Activated naive CD4-positive, alpha-beta T cell treated with anti-CD3 and anti-CD28 coated beads, Interleukin-2, amount 10 ng/mL, durations not matched to agents 7 days and 5 days (primary cell): ENCODE measurements around the gene HK2.
A peak's percentile ranks its signal among the peaks of the same experiment; 100 is the strongest.
"Not testable (repeated sequence)": the region's sequence is repeated elsewhere in the genome, so short reads cannot be mapped to it uniquely, and the experiment has no call there.

Source experiments
- CTCF ChIA-PET: fragments of 350-600 bp; sonication (Branson Sonifier 250); formaldehyde crosslinking; loops from one replicate; lab custom pipeline; 2021; ENCODE audit warnings: antibody characterized with exemption; lab: Charles Lee
- DNase-seq: peaks from one replicate; pipeline ENCODE4 v3.0.0-alpha.2; 2020
- H3K27ac Mint-ChIP-seq: one replicate; pipeline ENCODE4 v1.8.0; 2021; ENCODE audit warnings: mild to moderate bottlenecking, moderate library complexity, mixed read lengths
- H3K27me3 Mint-ChIP-seq: one replicate; pipeline ENCODE4 v1.8.0; 2021; ENCODE audit warnings: mild to moderate bottlenecking, mixed read lengths
- H3K36me3 Mint-ChIP-seq: one replicate; pipeline ENCODE4 v1.8.0; 2021; ENCODE audit warnings: mixed read lengths
- H3K4me1 Mint-ChIP-seq: one replicate; pipeline ENCODE4 v1.8.0; 2021; ENCODE audit warnings: mixed read lengths
- H3K4me3 Mint-ChIP-seq: one replicate; pipeline ENCODE4 v1.8.0; 2021; ENCODE audit warnings: mild to moderate bottlenecking, moderate library complexity, mixed read lengths
- H3K9me3 Mint-ChIP-seq: one replicate; pipeline ENCODE4 v1.8.0; 2021; ENCODE audit warnings: mixed read lengths

The HK2 gene

GRCh38 chr2:74822771-74823566 lies 11.0 kb upstream of the HK2 start:
- Mint-ChIP-seq H3K36me3 (no peaks in the 10 kb centered on the region), H3K27ac (no peak overlapping the region), H3K4me1 (peaks cover 5% of the 10 kb centered on the region), H3K27me3 (peaks cover 28% of the 10 kb centered on the region), H3K9me3 (no peaks in the 10 kb centered on the region), H3K4me3 (no peak overlapping the region)
- CTCF ChIA-PET = no interaction called here
- DNase-seq = no peak

GRCh38 chr2:74824679-74825078 lies 9.2 kb upstream of the HK2 start:
- Mint-ChIP-seq H3K9me3 (no peaks in the 10 kb centered on the region), H3K36me3 (no peaks in the 10 kb centered on the region), H3K27ac (no peak overlapping the region), H3K4me1 (peaks cover 2% of the 10 kb centered on the region), H3K4me3 (no peak overlapping the region), H3K27me3 (peaks cover 30% of the 10 kb centered on the region)
- CTCF ChIA-PET = no interaction called here
- no peak for DNase-seq

DNA sequence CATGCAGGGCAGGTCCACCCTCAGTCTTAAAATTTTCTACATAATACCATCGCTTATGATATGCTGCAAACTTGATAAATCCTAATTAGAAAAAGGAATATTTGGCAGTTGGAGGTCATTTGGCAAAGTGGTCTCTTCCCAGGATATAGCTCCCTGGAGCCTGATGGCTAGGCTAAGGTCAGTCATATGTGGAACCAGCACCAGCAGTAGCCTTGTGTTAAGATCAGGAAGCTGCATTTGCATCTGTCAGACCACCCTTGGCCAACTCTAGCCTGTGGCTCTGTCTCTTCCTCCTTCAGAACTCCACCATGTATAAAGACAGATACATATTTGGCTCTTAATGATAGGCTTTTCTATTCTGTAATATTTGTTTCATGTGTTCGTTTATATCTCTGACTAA lies 5.4 kb upstream of the HK2 start:
- Mint-ChIP-seq H3K4me3 (no peak overlapping the region), H3K9me3 (no peaks in the 10 kb centered on the region), H3K36me3 (no peaks in the 10 kb centered on the region), H3K27ac (no peak overlapping the region), H3K4me1 (peaks cover 20% of the 10 kb centered on the region), H3K27me3 (peaks cover 19% of the 10 kb centered on the region)
- CTCF ChIA-PET = no interaction called here
- no peak for DNase-seq

DNA sequence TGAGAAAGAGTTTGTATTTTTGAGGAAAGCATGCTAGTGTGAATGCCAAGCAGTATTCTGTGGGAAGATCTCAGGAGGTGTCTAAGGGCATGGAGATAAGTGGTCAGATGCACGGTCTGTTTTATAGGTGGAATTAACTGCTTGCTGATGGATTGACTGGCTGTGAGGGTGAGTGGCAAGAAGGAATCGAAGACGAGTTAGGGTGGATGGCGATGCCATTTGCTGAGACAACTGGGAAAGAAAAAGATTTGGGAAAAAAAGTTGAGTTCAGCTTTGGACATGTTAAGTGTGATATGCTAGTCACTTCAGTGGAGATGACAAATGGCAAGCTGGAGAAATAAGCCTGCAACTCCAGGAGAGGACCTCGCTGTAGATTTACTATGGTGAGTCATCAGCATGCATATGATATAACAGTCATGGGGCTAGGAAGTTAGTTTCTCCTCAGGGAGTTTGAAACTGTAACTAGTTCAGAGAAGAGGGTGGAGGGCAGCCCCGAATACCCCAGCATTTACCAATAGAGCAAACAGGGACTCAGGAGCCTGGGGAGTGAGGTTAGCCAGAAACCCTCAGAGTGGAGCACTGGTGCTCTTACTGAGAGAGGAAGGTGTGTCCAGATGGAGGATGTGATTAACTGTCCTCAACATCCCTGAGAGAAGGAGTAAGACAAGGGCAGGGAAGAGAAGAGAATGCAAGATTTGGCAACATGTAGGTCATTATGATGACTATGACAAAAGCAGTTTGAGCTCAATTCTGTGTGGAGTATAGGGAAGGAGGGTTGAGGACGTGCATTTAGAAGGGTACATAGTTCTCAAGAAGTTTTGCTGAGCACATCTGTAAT lies 2.0 kb upstream of the HK2 start:
- H3K27me3 Mint-ChIP-seq = peaks cover 4% of the 10 kb centered on the region
- no peak overlapping the region for H3K27ac Mint-ChIP-seq
- H3K4me1 Mint-ChIP-seq = peaks cover 37% of the 10 kb centered on the region
- H3K4me3 Mint-ChIP-seq = no peak overlapping the region
- CTCF ChIA-PET = interaction anchor here (0.6 kb wide), 1 partner anchor 69 kb away, joined by 3 read pairs; no protein-coding TSS in a partner anchor
- no peaks in the 10 kb centered on the region for H3K9me3 Mint-ChIP-seq
- DNase-seq = no peak
- H3K36me3 Mint-ChIP-seq = peaks cover 17% of the 10 kb centered on the region

DNA sequence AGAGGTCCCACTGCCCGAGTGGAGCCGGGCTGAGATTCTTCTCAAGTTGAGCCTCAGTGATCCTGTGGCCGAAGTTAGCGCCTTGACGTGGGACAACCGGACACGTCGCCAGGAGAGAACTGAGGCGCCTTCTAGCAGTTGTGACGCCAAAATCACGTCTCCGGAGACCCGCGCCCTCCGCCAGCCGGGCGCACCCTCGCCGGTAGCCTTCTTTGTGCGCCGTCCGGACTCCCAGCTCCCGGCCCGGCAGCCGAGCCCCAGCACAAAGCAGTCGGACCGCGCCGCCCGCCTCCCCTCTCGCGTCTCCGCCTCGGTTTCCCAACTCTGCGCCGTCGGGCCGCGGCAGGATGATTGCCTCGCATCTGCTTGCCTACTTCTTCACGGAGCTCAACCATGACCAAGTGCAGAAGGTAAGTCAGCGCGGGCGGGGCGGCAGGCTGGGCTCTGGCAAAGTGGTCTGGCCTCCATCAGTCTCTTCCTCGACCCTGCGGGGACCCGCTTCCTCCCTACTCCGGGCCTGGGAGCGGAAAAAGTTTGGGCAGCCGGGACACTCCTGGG lies 386 bp downstream of the HK2 start:
- peaks cover 33% of the 10 kb centered on the region for H3K36me3 Mint-ChIP-seq
- H3K27ac Mint-ChIP-seq = peak overlapping the region; percentile 94
- DNase-seq = peak; percentile 57

DNA sequence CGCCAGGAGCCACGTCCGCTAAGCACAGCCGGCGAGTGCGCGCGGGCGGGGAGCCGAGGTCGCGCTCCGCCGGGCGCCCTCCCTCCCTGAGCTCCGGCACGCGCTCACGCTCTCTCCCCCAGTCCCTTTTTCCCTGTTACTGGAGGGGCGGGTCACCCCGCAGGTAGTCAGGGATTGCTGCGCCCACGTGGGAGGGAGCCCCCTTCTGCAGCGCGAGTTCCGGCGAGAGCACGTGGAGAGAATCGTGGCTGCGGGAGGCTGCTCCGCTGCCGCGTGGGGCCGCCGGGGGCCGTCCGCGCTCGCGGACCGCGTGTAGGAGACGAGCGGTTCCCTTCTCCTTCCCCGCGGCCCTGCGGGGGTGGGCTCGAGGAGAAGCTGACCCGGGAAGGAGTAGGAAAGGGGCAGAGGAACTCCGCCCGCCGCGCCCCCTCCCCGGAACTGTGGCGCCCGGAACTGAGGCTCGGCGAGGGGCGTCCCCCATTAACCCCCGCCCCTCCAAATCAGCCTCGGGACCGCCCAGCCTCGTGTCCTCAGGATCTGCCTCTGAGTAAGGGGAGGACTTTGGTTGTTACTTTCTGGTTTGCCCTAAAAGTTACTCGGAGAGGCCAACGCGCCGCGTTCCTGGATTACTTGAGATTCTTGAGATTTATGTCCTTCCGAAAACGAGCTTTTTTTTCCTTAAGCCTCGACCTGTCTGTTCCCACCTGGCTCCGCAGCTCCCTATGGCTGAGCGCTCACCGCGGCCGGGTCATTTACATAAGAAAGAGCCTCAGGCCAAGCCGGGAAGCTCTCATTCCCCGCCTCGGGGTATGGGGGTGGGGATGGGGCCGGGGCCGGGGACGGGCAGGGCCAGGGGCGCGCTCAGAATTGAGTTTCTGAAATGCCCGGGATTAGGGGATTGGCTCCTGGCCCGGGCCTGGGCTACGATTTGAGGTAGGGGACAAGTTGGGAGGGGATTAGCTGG lies 1.1 kb downstream of the HK2 start:
- Mint-ChIP-seq H3K27me3 (no peaks in the 10 kb centered on the region), H3K4me1 (peaks cover 63% of the 10 kb centered on the region), H3K36me3 (peaks cover 35% of the 10 kb centered on the region), H3K9me3 (no peaks in the 10 kb centered on the region), H3K27ac (peak overlapping the region; percentile 94), H3K4me3 (peak overlapping the region; percentile 95)
- peak; percentile 85 for DNase-seq
- CTCF ChIA-PET = interaction anchor here (0.6 to 4.8 kb wide), 8 partner anchors 14 to 151 kb away, joined by 3 to 52 read pairs (median 4); no protein-coding TSS in a partner anchor

More for the DNA sequence above, 386 bp downstream of the HK2 start:
- Mint-ChIP-seq H3K4me3 (peak overlapping the region; percentile 95), H3K4me1 (peaks cover 59% of the 10 kb centered on the region)
- H3K27me3 Mint-ChIP-seq, H3K9me3 Mint-ChIP-seq: not testable (repeated sequence)
- CTCF ChIA-PET = interaction anchor here (1.1 to 4.8 kb wide), 3 partner anchors 28 to 42 kb away, joined by 3 to 49 read pairs (median 3); no protein-coding TSS in a partner anchor

DNA sequence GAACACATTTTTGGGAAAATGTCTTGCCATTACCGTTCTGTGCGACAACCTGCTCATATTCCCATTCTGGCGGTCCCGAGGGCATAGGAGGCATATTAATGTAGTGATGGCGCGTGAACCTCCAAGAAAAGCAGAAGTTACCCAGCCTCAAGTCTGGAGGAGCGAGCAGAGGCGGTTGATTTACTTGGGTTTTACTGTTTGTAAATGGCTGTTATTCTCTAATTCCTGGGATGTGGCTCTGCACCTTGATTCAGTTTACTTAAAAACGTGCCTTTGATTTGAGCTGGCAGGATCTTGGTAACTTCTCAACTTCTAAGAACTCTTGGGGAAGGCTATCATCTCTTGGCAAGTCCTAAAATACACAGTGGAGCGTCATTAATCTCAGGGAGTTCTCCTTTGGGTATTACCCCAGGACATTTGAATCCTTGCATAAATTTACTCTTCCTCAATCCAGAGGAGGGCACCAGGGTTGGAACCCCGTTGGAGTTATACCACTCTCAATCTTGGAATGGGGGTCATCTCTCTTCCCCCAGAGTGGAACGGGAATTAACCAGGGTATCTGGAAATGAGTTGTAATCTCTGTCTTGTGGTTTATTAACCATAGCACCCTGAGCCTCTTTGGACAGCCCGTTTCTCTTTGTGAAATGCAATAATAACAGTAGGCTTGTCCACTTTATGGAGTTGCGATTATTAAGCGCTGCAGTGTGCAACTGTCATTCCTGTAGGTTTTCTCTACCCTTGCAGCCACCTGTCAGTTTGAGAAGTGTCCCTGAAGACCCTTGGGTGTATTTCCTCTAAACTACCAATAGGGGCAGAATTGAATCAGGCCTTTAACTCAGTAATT lies 2.1 kb downstream of the HK2 start:
- Mint-ChIP-seq H3K27me3 (no peaks in the 10 kb centered on the region), H3K27ac (peak overlapping the region; percentile 87), H3K4me1 (peaks cover 71% of the 10 kb centered on the region), H3K36me3 (peaks cover 41% of the 10 kb centered on the region), H3K9me3 (no peaks in the 10 kb centered on the region), H3K4me3 (peak overlapping the region; percentile 95)
- DNase-seq = peak; percentile 22
- CTCF ChIA-PET = interaction anchor here (0.6 to 4.8 kb wide), 15 partner anchors 13 to 214 kb away, joined by 3 to 52 read pairs (median 4); no protein-coding TSS in a partner anchor

DNA sequence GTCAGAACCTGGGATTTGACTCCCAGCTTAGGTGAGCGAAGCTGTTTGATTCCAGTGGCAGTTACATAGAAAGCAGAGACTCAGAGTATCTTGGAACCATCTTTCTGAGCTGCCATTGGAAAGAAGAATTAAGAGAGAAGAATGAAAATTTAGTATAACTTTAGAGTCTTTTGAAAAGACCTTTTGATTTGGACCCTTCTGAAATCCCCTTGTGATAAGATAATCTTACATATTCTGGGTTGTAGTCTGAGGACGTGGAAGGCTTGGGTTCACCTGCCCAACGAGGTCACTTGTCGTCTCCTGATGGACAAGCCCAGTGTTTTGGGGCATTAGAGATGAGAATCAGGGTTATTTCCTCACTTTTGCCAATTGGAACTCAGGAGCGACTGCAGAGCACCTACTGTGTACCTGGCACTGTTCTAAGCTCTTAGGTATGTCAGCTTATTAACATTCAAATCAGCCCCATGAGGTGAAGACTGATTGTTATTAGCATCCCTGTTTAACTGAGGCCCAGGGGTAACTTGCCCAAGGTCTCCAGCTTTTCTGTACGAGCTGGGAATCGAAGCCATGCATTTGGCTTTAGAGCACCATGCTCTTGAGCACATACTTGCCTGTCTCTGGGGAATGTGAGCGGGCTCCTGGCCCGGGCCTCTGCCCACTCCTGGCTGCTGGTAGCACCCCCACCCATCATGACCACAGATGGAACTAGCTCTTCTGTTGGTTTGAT lies 2.9 kb downstream of the HK2 start:
- Mint-ChIP-seq H3K36me3 (peaks cover 42% of the 10 kb centered on the region), H3K9me3 (no peaks in the 10 kb centered on the region), H3K4me3 (peak overlapping the region; percentile 95), H3K27me3 (no peaks in the 10 kb centered on the region), H3K4me1 (peaks cover 74% of the 10 kb centered on the region), H3K27ac (peak overlapping the region; percentile 50)
- CTCF ChIA-PET = interaction anchor here (0.9 to 4.8 kb wide), 13 partner anchors 12 to 214 kb away, joined by 3 to 52 read pairs (median 4); no protein-coding TSS in a partner anchor
- DNase-seq = peak; percentile 19

GRCh38 chr2:74841641-74842040 lies 7.7 kb downstream of the HK2 start:
- Mint-ChIP-seq H3K27ac (peak overlapping the region; percentile 88), H3K9me3 (no peaks in the 10 kb centered on the region), H3K27me3 (no peaks in the 10 kb centered on the region), H3K4me3 (no peak overlapping the region), H3K36me3 (peaks cover 34% of the 10 kb centered on the region), H3K4me1 (peaks cover 91% of the 10 kb centered on the region)
- CTCF ChIA-PET = interaction anchor here (0.7 kb wide), 1 partner anchor 151 kb away, joined by 3 read pairs; no protein-coding TSS in a partner anchor
- no peak for DNase-seq

DNA sequence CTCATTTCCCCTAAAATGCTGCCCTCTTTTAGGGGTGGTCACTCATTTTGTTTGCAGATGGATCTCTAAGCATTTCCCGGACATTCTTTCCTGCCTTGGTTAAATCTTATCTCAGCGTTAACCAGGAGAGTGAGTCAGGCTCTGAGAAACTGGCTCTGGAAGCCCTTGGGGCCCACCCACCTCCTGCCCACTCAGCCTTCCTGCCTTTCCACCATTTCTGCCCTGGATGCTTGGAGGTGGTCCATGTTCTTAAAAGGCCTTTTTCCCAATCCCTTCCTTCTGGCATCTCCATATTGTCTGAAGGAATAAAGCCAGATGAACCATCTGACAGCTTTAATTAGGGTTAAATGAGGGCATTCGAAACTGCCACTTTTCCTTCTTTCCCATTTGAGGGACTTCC lies 9.5 kb downstream of the HK2 start:
- CTCF ChIA-PET = interaction anchor here (1.1 kb wide), 1 partner anchor 9 kb away, joined by 3 read pairs; no protein-coding TSS in a partner anchor
- H3K27ac Mint-ChIP-seq = peak overlapping the region; percentile 88
- no peak for DNase-seq
- H3K36me3 Mint-ChIP-seq = peaks cover 23% of the 10 kb centered on the region
- H3K9me3 Mint-ChIP-seq = no peaks in the 10 kb centered on the region
- H3K27me3 Mint-ChIP-seq = no peaks in the 10 kb centered on the region
- no peak overlapping the region for H3K4me3 Mint-ChIP-seq
- H3K4me1 Mint-ChIP-seq = peaks cover 90% of the 10 kb centered on the region

DNA sequence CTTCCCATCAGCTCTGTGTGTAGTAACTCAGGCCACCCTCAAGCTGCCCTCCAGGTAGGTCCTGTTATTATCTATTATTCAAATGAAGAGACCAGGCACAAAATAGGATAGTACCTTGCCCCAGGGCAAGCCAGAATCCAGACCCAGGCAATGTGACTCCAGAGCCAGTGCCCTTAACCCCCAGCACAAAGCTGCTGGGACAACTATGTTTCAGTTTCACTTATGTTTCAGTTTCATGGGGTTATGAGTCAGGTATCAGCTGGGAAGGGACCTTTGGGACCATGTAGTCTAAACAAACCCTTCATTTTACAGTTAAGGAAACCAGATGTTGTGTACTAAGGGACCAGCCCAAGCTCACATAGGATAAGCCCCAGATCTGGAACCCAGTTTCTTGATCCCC lies 10.0 kb downstream of the HK2 start:
- peaks cover 91% of the 10 kb centered on the region for H3K4me1 Mint-ChIP-seq

DNA sequence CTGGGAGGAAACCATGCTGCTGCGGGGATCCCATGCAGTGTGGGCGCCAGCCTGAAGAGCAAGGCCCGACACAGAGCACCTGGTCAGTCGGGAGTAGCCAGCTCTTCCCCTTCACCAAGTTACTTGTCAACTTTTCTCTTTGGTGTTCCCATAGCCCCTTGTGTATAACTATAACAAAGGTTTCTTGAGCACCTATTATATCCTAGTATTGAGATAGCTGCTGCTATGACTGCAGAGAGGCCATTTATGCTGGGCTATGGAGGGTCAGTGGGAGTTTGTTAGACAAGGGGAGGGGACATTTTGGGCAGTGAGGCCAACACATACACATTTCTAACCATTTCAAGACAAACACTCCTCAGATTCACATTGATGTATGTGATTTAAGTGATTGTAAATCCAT lies 10.8 kb downstream of the HK2 start:
- H3K27me3 Mint-ChIP-seq = no peaks in the 10 kb centered on the region
- no peak overlapping the region for H3K4me3 Mint-ChIP-seq
- peak overlapping the region; percentile 88 for H3K27ac Mint-ChIP-seq
- no peaks in the 10 kb centered on the region for H3K9me3 Mint-ChIP-seq
- H3K4me1 Mint-ChIP-seq = peaks cover 93% of the 10 kb centered on the region
- no peak for DNase-seq
- CTCF ChIA-PET = interaction anchor here (1.1 kb wide), 2 partner anchors 13 to 128 kb away, joined by 3 read pairs; no protein-coding TSS in a partner anchor
- peaks cover 15% of the 10 kb centered on the region for H3K36me3 Mint-ChIP-seq

More for the DNA sequence above, 10.0 kb downstream of the HK2 start:
- peak overlapping the region; percentile 88 for H3K27ac Mint-ChIP-seq
- CTCF ChIA-PET = interaction anchor here (1.1 kb wide), 1 partner anchor 9 kb away, joined by 3 read pairs; no protein-coding TSS in a partner anchor
- H3K27me3 Mint-ChIP-seq = no peaks in the 10 kb centered on the region
- peak; percentile 64 for DNase-seq
- H3K9me3 Mint-ChIP-seq = no peaks in the 10 kb centered on the region
- peak overlapping the region; percentile 25 for H3K4me3 Mint-ChIP-seq
- peaks cover 19% of the 10 kb centered on the region for H3K36me3 Mint-ChIP-seq
